ENCODE data around the gene FAM107A.

DNA sequence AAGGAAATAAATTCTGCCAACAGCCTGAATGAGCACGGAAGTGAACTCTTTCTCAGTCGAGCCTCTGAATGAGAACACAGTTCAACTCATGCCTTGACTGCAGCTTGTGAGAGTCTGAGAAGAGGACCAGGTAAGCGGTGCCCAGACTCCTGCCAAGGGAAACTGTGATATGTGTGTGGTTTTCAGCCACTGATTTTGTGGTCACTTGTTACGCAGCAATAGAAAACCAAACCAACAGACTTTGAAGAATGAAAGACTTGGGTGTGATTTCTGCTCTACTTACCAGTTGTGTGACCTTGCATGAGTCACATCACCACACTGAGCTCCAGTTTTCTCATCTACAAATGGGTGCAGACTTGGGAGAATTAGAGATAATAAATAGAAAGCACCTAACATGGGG lies 30.6 kb upstream of the FAM107A start:
- TF ChIP-seq, protein P1, sequence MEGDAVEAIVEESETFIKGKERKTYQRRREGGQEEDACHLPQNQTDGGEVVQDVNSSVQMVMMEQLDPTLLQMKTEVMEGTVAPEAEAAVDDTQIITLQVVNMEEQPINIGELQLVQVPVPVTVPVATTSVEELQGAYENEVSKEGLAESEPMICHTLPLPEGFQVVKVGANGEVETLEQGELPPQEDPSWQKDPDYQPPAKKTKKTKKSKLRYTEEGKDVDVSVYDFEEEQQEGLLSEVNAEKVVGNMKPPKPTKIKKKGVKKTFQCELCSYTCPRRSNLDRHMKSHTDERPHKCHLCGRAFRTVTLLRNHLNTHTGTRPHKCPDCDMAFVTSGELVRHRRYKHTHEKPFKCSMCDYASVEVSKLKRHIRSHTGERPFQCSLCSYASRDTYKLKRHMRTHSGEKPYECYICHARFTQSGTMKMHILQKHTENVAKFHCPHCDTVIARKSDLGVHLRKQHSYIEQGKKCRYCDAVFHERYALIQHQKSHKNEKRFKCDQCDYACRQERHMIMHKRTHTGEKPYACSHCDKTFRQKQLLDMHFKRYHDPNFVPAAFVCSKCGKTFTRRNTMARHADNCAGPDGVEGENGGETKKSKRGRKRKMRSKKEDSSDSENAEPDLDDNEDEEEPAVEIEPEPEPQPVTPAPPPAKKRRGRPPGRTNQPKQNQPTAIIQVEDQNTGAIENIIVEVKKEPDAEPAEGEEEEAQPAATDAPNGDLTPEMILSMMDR (optimal IDR thresholded peaks at IDR 0.05 in 1 of 3, IDR thresholded peaks at IDR 0.05 in 1 of 3, conservative IDR thresholded peaks at IDR 0.05 in 1 of 3; ENCODE audit: extremely low read depth in 1 of 3, insufficient read depth in 2 of 3, low read length in 3 of 3): no peak
- no peak for TF ChIP-seq EZH2 (IDR thresholded peaks at IDR 0.05; ENCODE audit: low read length)
